Caco-2 (cell line): ENCODE measurements around the gene DOCK2. TPM values are rescaled to one million over a fixed set of nuclear protein-coding genes. Genes with fewer than 3 reads are reported as not detected.

Experiments used
- BruUV-seq: library from RNA; stranded (reverse); fragments of 400-500 nt; replicated peaks from 2 replicates; lab custom pipeline; 2021; lab: Mats Ljungman, UMichigan
- CTCF ChIA-PET: fragments of 300-600 bp; sonication (Branson Sonifier 250); formaldehyde crosslinking; loops from one replicate; lab custom pipeline; 2022; ENCODE audit warnings: antibody characterized with exemption; lab: Charles Lee
- POLR2A ChIA-PET: fragments of 300-600 bp; sonication (Branson Sonifier 250); formaldehyde crosslinking; loops from one replicate; lab custom pipeline; 2022; ENCODE audit warnings: antibody characterized with exemption; lab: Charles Lee
- DNase-seq, 2 experiments: peaks; one replicate each; pipeline versions ENCODE4 v3.0.0 to v3.0.0-alpha.2; 2020 to 2022
- H3K27me3 ChIP-seq: replicated peaks from 2 replicates; pipeline ENCODE4 v1.6.0; 2011; ENCODE audit warnings: low read length; ENCODE audit not compliant: control insufficient read depth, insufficient read depth
- H3K36me3 ChIP-seq: 2 replicates; pipeline ENCODE4 v1.5.1; 2011; ENCODE audit warnings: low read length; ENCODE audit not compliant: control insufficient read depth, insufficient read depth
- H3K4me1 ChIP-seq: fragments of 250-450 bp; sonication (Bioruptor Pico); 2 replicates; pipeline ENCODE4 v1.5.1; 2020; ENCODE audit warnings: mild to moderate bottlenecking
- H3K4me3 ChIP-seq: 2 replicates; pipeline ENCODE4 v1.5.1; 2011; ENCODE audit warnings: low read depth, mild to moderate bottlenecking, control low read depth, low read length
- H3K9me3 ChIP-seq: fragments of 250-450 bp; sonication (Bioruptor Pico); 2 replicates; pipeline ENCODE4 v1.5.1; 2020; ENCODE audit warnings: mild to moderate bottlenecking, moderate library complexity
- H3K27ac Mint-ChIP-seq: one replicate; pipeline ENCODE4 v1.8.0; 2022; ENCODE audit warnings: mixed read lengths; ENCODE audit not compliant: unreplicated experiment
- H3K27me3 Mint-ChIP-seq: one replicate; pipeline ENCODE4 v1.8.0; 2022; ENCODE audit warnings: mixed read lengths; ENCODE audit not compliant: insufficient read depth, unreplicated experiment
- H3K36me3 Mint-ChIP-seq: one replicate; pipeline ENCODE4 v1.8.0; 2022; ENCODE audit warnings: mild to moderate bottlenecking, mixed read lengths; ENCODE audit not compliant: insufficient read depth, unreplicated experiment
- H3K4me1 Mint-ChIP-seq: one replicate; pipeline ENCODE4 v1.8.0; 2022; ENCODE audit warnings: low read depth, mixed read lengths; ENCODE audit not compliant: unreplicated experiment
- H3K4me3 Mint-ChIP-seq: one replicate; pipeline ENCODE4 v1.8.0; 2022; ENCODE audit warnings: mild to moderate bottlenecking, moderate library complexity, mixed read lengths; ENCODE audit not compliant: unreplicated experiment
- H3K9me3 Mint-ChIP-seq: one replicate; pipeline ENCODE4 v1.8.0; 2022; ENCODE audit warnings: mixed read lengths; ENCODE audit not compliant: unreplicated experiment
- intact Hi-C: fragments of 100-400 bp; cut with micrococcal nuclease; formaldehyde crosslinking; loops from one replicate; pipeline ENCODE4 v1.10.0; 2022; ENCODE audit not compliant: unreplicated experiment
- total RNA-seq: library from RNA; stranded (reverse); gene quantifications from 2 replicates; pipeline ENCODE4 v1.2.3, GENCODE V29; 2022
- TF ChIP-seq, protein P1 (sequence below), 2 experiments: fragments of 200-600 bp in 1 of 2; IDR thresholded peaks; 1 replicate in 1 of 2; 2 replicates in 1 of 2; pipeline versions ENCODE4 v1.5.1 to v1.8.0; 2011 to 2022; ENCODE audit warnings: antibody characterized with exemption in 1 of 2, control low read depth in 1 of 2, inconsistent platforms in 1 of 2, low read depth in 1 of 2, low read length in 1 of 2, mild to moderate bottlenecking in 1 of 2, moderate library complexity in 1 of 2; ENCODE audit not compliant: insufficient read depth in 1 of 2, severe bottlenecking in 1 of 2, unreplicated experiment in 1 of 2

The DOCK2 gene
- total RNA-seq, 1 experiment from 2014 or later, result 0.09 TPM

DNA sequence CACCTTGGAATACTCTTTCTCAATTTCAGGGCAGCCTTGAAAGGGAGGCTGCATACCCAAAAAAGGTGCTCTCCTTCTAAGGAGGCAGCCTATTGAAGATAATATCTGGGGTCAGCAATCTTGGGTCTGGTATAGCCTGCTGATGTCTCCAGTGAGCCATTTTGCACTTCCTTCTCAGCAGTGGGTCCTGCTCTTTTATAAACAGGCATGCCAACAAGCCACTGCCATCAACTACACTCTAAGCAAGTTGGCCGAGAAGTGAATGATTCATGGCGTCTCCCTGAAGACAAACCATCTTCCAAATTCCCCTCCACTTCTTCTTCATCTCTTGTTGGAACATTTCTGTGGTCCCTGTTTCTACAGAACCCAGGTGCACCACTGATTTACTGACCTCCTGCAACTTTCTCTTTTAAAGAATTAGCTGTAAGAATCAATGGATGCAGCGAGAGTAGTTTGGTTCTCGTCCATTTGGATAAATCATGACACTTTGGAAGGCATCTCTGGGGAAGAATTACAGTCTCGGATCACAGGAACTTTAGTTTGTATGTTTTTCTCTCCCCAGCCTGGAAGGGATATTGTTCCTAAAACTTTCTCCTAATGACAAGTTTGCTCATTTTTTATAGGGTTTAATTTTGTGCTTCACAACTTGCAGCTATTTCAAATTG lies 234.9 kb downstream of the DOCK2 start:
- ChIA-PET POLR2A (no interaction called here), CTCF (no interaction called here)
- intact Hi-C loops, result no loop called here
- DNase-seq, result no peak
- H3K36me3 ChIP-seq, result no peaks in the 10 kb centered on the region
- H3K27me3 ChIP-seq, result no peaks in the 10 kb centered on the region; the same call in 1 of the 2 replicates
- H3K27me3 Mint-ChIP-seq, result peaks cover 16% of the 10 kb centered on the region
- H3K4me3 Mint-ChIP-seq, result no peak overlapping the region
- BruUV-seq, result no TSS peak
- TF ChIP-seq, protein P1, sequence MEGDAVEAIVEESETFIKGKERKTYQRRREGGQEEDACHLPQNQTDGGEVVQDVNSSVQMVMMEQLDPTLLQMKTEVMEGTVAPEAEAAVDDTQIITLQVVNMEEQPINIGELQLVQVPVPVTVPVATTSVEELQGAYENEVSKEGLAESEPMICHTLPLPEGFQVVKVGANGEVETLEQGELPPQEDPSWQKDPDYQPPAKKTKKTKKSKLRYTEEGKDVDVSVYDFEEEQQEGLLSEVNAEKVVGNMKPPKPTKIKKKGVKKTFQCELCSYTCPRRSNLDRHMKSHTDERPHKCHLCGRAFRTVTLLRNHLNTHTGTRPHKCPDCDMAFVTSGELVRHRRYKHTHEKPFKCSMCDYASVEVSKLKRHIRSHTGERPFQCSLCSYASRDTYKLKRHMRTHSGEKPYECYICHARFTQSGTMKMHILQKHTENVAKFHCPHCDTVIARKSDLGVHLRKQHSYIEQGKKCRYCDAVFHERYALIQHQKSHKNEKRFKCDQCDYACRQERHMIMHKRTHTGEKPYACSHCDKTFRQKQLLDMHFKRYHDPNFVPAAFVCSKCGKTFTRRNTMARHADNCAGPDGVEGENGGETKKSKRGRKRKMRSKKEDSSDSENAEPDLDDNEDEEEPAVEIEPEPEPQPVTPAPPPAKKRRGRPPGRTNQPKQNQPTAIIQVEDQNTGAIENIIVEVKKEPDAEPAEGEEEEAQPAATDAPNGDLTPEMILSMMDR (IDR thresholded peaks at IDR 0.05; ENCODE audit: insufficient read depth in 1 of 2, low read depth in 1 of 2, low read length in 1 of 2, severe bottlenecking in 1 of 2, unreplicated experiment in 1 of 2), result no peak
- H3K27ac Mint-ChIP-seq, result no peak overlapping the region
- no peaks in the 10 kb centered on the region for H3K4me1 Mint-ChIP-seq
- no peaks in the 10 kb centered on the region for H3K9me3 Mint-ChIP-seq
- no peaks in the 10 kb centered on the region for H3K4me1 ChIP-seq
- no peaks in the 10 kb centered on the region for H3K9me3 ChIP-seq
- H3K36me3 Mint-ChIP-seq, result no peaks in the 10 kb centered on the region
- H3K4me3 ChIP-seq, result no peak overlapping the region

DNA sequence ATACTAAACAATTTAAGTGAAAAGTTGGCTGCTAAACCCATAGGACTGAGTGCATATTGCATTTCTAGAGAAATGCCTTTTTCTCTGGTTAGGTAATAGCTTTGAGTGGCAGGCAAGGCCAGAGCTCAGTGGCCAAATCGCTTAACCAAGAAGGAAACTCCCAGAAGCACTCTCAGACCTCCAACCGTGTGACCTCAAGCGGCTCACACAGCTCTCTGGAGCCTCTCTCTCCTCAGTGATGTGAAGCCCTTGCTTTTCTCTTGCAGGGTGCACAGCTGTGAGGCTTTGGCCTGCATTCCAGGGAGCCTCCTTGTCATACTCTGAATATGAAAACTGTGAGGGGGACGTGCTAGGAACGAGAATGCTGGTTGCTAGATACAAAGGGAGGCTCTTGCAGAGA lies 236.6 kb downstream of the DOCK2 start:
- H3K27me3 Mint-ChIP-seq, result peaks cover 20% of the 10 kb centered on the region
- TF ChIP-seq, protein P1 (IDR thresholded peaks at IDR 0.05; ENCODE audit: insufficient read depth in 1 of 2, low read depth in 1 of 2, low read length in 1 of 2, severe bottlenecking in 1 of 2, unreplicated experiment in 1 of 2), result no peak

DNA sequence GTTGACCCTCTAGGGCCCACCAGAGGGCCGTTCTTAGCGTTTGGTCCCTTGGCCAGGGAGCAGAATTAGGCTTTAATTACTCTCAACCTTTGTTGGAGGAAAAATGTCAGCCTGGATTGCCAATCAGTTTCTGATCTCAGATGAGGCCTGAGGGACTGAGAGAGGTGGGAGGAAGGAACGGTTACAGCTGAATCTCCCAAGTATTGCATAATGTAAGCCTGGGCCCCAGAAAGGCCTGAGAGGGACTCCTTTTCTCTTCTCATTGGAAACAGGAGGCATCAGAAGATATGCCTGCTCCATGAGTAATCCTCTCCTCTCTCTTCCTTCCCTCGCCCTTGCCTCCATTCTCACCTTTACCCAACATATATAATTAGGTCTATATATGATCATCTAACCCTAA lies 237.5 kb downstream of the DOCK2 start:
- Histone ChIP-seq H3K4me1 (no peaks in the 10 kb centered on the region), H3K4me3 (no peak overlapping the region), H3K27me3 (no peaks in the 10 kb centered on the region; the same call in 1 of the 2 replicates), H3K9me3 (no peaks in the 10 kb centered on the region), H3K36me3 (no peaks in the 10 kb centered on the region)
- ChIA-PET CTCF (no interaction called here), POLR2A (no interaction called here)
- no TSS peak for BruUV-seq
- TF ChIP-seq, protein P1 (IDR thresholded peaks at IDR 0.05; ENCODE audit: insufficient read depth in 1 of 2, low read depth in 1 of 2, low read length in 1 of 2, severe bottlenecking in 1 of 2, unreplicated experiment in 1 of 2), result no peak
- Mint-ChIP-seq H3K27me3 (peaks cover 20% of the 10 kb centered on the region), H3K4me3 (no peak overlapping the region), H3K36me3 (no peaks in the 10 kb centered on the region), H3K9me3 (no peaks in the 10 kb centered on the region), H3K27ac (no peak overlapping the region), H3K4me1 (no peaks in the 10 kb centered on the region)
- DNase-seq, result no peak
- intact Hi-C loops, result no loop called here

More for the DNA sequence above, 236.6 kb downstream of the DOCK2 start:
- H3K4me3 Mint-ChIP-seq, result no peak overlapping the region
- no peak for DNase-seq
- no peaks in the 10 kb centered on the region for H3K9me3 Mint-ChIP-seq
- no peaks in the 10 kb centered on the region; the same call in 1 of the 2 replicates for H3K27me3 ChIP-seq
- no peaks in the 10 kb centered on the region for H3K4me1 Mint-ChIP-seq
- ChIA-PET POLR2A (no interaction called here), CTCF (no interaction called here)
- intact Hi-C loops, result no loop called here
- H3K36me3 ChIP-seq, result no peaks in the 10 kb centered on the region
- H3K9me3 ChIP-seq, result no peaks in the 10 kb centered on the region
- H3K4me3 ChIP-seq, result no peak overlapping the region
- H3K27ac Mint-ChIP-seq, result no peak overlapping the region
- BruUV-seq, result no TSS peak
- H3K4me1 ChIP-seq, result no peaks in the 10 kb centered on the region
- H3K36me3 Mint-ChIP-seq, result no peaks in the 10 kb centered on the region
